ENCODE measurements around the gene ABCA10. TPM values are rescaled to one million over a fixed set of nuclear protein-coding genes. Genes with fewer than 3 reads are reported as not detected.

The ABCA10 gene
- total RNA-seq, 1 donor: 1.0 TPM

DNA sequence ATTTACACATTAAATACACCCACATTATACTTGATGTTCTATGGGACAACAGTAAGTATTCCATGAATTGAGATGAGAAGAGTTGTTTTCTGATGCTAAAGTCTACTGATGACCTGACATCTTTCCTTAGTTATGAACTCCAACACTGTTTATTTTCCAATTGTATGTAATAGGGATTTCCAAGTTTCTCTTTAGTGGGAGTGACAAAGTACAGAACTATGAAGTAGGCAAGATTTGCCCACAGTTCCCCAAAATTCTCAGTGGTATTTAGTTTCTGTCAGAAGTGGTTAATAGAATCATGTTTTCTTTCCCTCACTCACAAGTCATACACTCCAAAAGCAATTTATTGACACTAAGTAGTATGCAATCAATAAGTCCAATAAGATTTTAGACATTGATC lies 64.4 kb downstream of the ABCA10 start:
- Histone ChIP-seq H3K4me1 (ENCODE audit: insufficient read depth, low read length) (no peaks in the 10 kb centered on the region), H3K9me3 (ENCODE audit: low read depth, low read length) (no peaks in the 10 kb centered on the region), H3K4me3 (ENCODE audit: low read length) (no peak overlapping the region), H3K27me3 (ENCODE audit: insufficient read depth, low read length) (no peaks in the 10 kb centered on the region)

DNA sequence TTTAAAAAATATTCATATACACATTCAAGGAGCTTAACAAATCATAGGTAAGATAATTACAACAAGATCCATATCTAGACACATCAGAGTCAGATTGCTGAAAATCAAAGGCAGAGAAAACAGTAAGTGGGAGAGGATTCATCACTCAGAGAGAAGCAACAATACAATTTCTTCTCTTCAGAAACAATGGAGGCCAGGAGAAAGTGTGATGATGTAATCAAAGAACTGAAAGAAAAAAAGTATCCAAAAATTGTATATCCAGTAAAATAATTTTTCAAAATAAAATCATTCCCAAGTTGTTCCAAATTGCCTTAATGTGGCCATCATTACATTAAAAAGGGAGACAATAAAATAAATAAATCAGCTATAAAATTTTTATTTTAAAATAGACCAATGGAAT lies 69.2 kb downstream of the ABCA10 start:
- no peaks in the 10 kb centered on the region for H3K4me1 ChIP-seq (ENCODE audit: insufficient read depth, low read length)
- no peak overlapping the region for H3K4me3 ChIP-seq (ENCODE audit: low read length)
- H3K27me3 ChIP-seq (ENCODE audit: insufficient read depth, low read length): no peaks in the 10 kb centered on the region
- no peaks in the 10 kb centered on the region for H3K9me3 ChIP-seq (ENCODE audit: low read depth, low read length)

DNA sequence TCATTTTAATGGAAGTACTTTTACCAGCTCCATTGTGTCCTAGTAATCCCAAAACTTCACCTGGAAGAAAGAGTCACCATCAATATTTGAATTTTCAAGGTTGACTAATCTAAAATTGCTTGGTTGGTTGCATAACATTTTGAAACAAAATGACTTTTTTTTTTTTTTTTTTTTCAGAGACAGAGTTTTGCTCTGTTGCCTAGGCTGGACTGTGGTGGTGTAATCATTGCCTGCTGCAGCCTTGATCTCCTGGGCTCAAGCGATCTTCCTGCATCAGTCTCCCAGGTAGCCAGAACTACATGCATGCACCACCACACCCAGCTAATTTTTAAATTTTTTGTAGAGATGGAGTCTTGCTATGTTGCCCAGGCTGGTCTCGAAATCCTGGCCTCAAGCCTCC lies 74.4 kb downstream of the ABCA10 start:
- no peaks in the 10 kb centered on the region for H3K27me3 ChIP-seq (ENCODE audit: insufficient read depth, low read length)
- no peak overlapping the region for H3K4me3 ChIP-seq (ENCODE audit: low read length)
- H3K9me3 ChIP-seq (ENCODE audit: low read depth, low read length): no peaks in the 10 kb centered on the region
- H3K4me1 ChIP-seq (ENCODE audit: insufficient read depth, low read length): no peaks in the 10 kb centered on the region

DNA sequence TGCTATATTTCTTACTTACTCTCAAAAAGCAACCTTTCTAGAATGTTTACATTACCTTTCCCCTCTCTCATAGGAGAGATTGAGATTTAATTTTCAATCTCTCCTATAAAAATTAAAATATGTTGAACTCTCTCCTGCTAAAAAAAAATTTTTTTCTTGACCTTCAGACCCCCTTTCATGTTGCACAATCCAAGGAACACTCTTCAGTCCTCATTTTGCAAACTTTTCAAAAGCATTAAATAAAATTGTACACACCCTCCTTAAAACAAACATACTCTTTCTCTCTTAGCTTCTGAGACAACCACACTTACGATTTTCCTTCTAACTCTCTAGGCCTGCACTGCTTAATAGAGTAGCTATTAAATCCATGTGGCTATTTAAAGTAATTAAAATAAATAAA lies 78.3 kb downstream of the ABCA10 start:
- no peaks in the 10 kb centered on the region for H3K4me1 ChIP-seq (ENCODE audit: insufficient read depth, low read length)
- no peaks in the 10 kb centered on the region for H3K27me3 ChIP-seq (ENCODE audit: insufficient read depth, low read length)
- no peak overlapping the region for H3K4me3 ChIP-seq (ENCODE audit: low read length)
- H3K9me3 ChIP-seq (ENCODE audit: low read depth, low read length): no peaks in the 10 kb centered on the region

DNA sequence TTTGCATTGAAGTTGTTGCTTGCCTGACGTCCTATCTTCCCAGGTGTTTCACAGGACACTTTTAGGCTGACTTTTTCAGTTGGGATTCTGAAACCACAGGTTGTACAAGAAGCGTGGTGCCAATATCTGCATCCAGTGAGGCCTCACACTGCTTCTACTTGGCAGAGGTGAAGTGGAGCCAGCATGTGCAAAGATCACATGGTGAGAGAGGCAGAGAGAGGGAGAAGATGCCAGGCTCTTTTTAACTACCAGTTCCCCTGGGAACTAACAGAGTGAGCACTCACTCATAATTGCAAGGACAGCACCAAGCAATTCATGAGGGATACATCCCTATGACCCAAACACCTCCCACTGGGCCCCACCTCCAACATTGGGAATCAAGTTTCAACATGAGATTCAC lies 81.2 kb downstream of the ABCA10 start:
- H3K27me3 ChIP-seq (ENCODE audit: insufficient read depth, low read length): no peaks in the 10 kb centered on the region
- no peaks in the 10 kb centered on the region for H3K4me1 ChIP-seq (ENCODE audit: insufficient read depth, low read length)
- no peaks in the 10 kb centered on the region for H3K9me3 ChIP-seq (ENCODE audit: low read depth, low read length)
- H3K4me3 ChIP-seq (ENCODE audit: low read length): no peak overlapping the region

DNA sequence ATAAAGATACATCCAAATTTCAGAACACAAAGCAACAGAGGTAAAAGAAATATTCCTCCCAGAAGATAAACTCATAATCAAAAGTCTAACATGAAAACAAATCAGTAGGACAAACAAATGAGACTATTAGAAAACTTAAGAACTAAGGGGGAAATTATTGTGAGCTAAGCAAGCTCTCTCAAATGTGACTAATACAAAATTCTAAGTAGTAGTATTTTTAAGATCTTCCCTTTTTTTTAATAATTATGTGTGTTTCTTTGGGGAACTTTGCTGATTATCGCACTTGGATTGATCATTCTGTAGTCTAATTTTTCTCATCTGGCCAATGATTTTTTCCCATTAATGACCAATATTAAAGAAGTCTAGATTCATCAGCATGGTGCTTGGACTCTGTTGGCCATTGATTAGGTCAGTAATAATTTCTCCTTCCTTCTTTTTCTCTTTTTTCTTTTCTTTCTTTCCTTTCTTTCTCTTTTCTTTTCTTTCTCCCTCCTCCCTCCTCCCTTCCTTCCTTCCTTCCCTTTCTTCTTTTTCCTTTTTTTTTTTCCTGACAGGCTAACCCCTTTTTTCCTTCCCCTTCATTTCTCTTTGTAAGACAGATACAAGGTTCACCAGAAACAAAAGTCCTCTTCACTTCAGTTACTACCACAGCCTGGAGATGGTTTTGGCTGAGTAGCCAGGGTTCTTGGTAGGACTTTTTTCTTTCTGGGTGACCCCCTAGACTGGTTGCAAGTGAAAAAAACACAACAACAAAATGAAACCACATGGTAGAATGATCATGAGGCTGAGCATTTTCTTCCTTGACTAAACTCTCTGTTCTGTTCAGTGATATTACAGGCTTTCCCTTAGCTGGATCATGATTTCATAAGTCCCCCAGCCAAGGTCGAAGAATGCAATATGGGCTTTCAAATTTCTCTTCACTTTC lies 84.0 kb downstream of the ABCA10 start:
- Histone ChIP-seq H3K4me3 (ENCODE audit: low read length) (no peak overlapping the region), H3K27me3 (ENCODE audit: insufficient read depth, low read length) (no peaks in the 10 kb centered on the region), H3K9me3 (ENCODE audit: low read depth, low read length) (no peaks in the 10 kb centered on the region), H3K4me1 (ENCODE audit: insufficient read depth, low read length) (no peaks in the 10 kb centered on the region)

DNA sequence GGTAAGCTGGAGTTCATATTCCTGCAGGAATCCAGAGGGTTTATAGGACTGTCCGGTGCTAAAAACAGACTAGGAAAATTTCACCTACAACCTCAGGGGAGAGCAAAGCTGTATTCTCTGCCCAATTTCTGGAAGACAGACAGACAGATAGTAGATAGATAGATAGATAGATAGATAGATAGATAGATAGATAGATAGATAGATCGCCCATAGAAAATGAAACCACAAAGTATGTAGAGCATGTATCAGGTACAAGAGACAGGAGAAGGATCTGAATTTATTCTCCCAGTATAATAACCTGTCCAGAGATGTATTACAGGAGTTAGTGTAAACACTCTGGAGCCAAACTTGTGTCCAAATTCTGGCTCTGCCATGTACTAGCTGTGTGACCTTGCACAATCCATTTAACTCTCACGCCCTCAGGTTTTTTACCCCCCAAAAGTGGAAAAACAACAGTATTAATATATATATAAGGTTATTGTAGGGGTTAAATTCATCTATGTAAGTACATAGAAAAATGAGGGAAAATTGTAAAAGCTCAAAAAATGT lies 84.9 kb downstream of the ABCA10 start:
- H3K4me1 ChIP-seq (ENCODE audit: insufficient read depth, low read length): no peaks in the 10 kb centered on the region
- H3K9me3 ChIP-seq (ENCODE audit: low read depth, low read length): no peaks in the 10 kb centered on the region
- H3K27me3 ChIP-seq (ENCODE audit: insufficient read depth, low read length): no peaks in the 10 kb centered on the region
- no peak overlapping the region for H3K4me3 ChIP-seq (ENCODE audit: low read length)

DNA sequence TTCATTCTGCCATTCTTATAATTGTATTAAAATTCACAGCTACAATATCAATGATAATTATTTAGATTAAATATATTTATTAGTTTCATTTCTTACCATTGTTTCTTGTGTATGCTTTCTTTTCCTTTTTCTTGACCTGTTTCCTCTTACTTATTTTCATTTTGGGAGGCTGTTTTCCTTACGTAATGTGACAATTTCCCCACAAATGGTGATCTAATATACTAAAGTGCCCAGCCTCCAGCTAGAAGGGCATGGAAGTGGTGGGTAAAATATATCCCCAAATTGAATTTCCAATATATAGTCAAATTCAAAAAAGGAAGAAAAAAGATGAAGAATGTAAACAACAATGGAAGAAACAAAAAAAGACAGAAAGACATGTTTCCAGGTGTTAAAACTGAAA lies 85.5 kb downstream of the ABCA10 start:
- Histone ChIP-seq H3K4me3 (ENCODE audit: low read length) (no peak overlapping the region), H3K27me3 (ENCODE audit: insufficient read depth, low read length) (no peaks in the 10 kb centered on the region), H3K9me3 (ENCODE audit: low read depth, low read length) (no peaks in the 10 kb centered on the region), H3K4me1 (ENCODE audit: insufficient read depth, low read length) (no peaks in the 10 kb centered on the region)

DNA sequence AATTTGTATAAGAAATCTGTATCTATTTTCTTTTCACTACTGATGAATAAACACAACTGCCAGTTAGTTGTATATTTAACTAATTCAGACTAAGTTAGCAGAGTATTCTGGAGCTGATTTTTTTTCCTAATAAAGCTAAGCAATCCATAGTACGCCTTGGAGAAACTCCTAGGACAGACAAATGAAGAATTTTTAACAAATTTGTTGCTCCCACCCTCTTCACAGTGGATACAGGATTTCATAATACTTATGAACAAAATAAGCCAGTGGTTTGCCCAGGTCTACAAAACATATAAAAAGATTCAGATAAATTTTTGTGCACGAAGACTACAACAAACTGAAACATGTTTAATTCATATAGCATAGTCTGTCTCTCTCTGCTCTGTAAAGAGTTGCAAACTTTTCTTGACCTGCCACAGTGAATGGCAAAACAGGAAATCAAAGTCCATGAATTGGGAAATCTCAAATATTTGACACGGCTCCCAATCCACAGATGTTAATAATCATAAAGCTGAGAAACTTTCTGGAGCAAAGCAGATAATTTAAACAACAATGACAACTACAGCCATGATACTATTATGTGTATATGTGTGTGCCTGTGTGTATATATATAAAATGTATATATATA lies 86.3 kb downstream of the ABCA10 start:
- Histone ChIP-seq H3K4me1 (ENCODE audit: insufficient read depth, low read length) (no peaks in the 10 kb centered on the region), H3K4me3 (ENCODE audit: low read length) (no peak overlapping the region), H3K27me3 (ENCODE audit: insufficient read depth, low read length) (no peaks in the 10 kb centered on the region), H3K9me3 (ENCODE audit: low read depth, low read length) (no peaks in the 10 kb centered on the region)

DNA sequence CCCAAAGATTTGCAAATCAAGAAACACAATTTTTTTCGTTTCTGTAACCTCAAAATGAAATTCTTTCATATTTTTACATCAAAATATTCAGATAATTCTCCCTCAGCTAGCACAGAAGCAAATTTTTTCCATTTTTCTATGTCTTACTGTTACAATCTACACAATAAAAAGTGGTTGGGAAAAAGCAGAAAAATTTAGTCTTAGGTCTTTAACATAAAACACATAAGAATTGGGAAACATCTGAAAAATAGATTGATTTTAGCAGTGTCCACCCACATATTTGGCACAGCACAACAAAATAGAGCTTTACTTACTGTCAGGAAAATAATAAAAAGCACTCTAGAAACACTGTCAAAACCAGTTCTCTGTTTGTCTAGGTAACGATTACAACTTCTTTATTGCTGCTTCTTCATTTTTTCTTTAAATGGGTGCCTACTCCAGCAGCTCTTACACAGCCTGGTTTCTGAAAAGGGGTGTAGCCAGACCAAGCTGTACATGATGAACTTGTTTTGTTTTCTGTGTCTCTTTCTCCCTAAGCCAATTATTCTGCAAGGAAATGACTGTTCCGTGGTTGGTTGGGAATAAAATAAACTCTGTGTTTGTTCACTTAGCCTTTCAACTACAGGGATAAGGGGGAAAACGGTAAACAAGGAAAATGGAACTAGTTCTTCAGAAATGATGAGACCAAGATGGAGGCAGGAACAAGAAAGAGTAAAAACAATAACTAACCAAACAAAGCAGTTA lies 87.0 kb downstream of the ABCA10 start, which contains the start of gene ABCA6:
ABCA6 (minus strand) TSS at position 465 of the 744 bp plus-strand sequence. CDS start 1,192 bp downstream, outside the sequence.
- no peaks in the 10 kb centered on the region for H3K9me3 ChIP-seq (ENCODE audit: low read depth, low read length)
- H3K4me1 ChIP-seq (ENCODE audit: insufficient read depth, low read length): no peaks in the 10 kb centered on the region
- H3K4me3 ChIP-seq (ENCODE audit: low read length): no peak within 1 kb of the TSS
- no peaks in the 10 kb centered on the region for H3K27me3 ChIP-seq (ENCODE audit: insufficient read depth, low read length)

DNA sequence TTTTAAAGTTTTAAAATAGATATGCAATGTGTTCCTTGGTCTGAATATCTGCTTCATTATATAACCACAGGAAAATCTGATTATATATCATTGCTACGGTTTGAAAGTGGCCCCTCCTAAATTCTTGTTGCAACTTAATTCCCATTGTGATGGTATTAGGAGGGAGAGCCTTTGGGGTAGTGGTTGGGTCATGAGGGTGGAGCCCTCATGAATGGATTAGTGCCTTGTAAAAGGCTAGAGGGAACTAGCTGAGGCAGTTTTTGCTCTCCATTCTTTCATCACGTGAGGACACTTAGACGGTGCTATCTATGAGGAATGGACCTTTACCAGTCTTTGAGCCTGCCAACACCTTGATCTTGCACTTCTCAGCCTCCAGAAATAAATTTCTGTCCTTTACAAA lies 94.5 kb downstream of the ABCA10 start:
- H3K4me1 ChIP-seq (ENCODE audit: insufficient read depth, low read length): no peaks in the 10 kb centered on the region
- H3K9me3 ChIP-seq (ENCODE audit: low read depth, low read length): no peaks in the 10 kb centered on the region
- H3K4me3 ChIP-seq (ENCODE audit: low read length): no peak overlapping the region
- no peaks in the 10 kb centered on the region for H3K27me3 ChIP-seq (ENCODE audit: insufficient read depth, low read length)

DNA sequence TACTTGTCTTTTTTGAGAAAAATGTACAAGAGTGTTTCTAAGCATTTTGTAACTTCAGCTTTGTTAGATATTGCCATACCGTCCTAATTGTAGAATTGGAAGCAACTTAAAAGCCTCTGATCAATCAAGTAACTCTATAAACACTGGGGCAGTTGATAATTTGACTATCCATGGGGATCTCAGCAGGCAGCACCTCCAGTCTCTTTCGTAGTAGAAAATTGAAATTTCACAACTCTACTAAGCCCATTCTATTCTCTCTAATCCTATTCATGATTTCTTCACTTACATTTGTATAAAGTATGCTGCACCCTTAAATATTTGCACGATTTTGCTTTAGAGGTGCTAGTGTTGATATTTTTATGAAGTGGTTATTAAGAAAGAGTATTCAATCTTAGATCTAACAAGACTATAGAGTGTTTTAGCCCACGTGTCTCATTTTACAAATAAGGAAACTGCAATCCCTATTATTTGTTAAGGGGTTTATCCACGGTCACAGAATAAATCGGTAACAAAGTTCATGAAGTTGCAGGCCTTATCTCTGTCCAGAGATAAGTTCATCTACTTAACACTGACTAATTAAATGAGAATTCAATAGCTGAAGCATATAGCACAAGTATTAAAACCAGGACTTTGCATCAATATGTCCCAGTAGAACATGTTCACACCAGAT lies 97.9 kb downstream of the ABCA10 start:
- no peaks in the 10 kb centered on the region for H3K4me1 ChIP-seq (ENCODE audit: insufficient read depth, low read length)
- no peaks in the 10 kb centered on the region for H3K27me3 ChIP-seq (ENCODE audit: insufficient read depth, low read length)
- H3K4me3 ChIP-seq (ENCODE audit: low read length): no peak overlapping the region
- H3K9me3 ChIP-seq (ENCODE audit: low read depth, low read length): no peaks in the 10 kb centered on the region

DNA sequence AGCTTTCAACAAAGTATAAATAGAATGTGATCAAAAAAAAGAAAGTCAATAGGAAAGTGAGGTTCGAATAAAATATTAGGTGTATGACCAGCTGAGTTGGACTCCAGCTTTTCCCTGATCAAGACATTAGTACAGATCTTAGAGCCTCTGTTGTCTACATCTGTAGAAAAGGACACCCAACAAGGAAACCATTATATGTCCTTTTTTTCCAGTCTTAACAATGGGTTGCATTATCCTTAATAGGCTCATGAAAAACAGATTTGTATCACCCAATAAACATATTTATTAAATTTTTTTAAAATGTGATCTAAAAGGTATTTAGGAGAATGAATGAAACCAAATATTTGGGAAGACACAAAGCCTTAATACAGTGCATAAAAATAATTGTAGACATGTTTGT lies 105.0 kb downstream of the ABCA10 start:
- no peaks in the 10 kb centered on the region for H3K4me1 ChIP-seq (ENCODE audit: insufficient read depth, low read length)
- H3K27me3 ChIP-seq (ENCODE audit: insufficient read depth, low read length): no peaks in the 10 kb centered on the region
- H3K9me3 ChIP-seq (ENCODE audit: low read depth, low read length): no peaks in the 10 kb centered on the region
- H3K4me3 ChIP-seq (ENCODE audit: low read length): no peak overlapping the region

DNA sequence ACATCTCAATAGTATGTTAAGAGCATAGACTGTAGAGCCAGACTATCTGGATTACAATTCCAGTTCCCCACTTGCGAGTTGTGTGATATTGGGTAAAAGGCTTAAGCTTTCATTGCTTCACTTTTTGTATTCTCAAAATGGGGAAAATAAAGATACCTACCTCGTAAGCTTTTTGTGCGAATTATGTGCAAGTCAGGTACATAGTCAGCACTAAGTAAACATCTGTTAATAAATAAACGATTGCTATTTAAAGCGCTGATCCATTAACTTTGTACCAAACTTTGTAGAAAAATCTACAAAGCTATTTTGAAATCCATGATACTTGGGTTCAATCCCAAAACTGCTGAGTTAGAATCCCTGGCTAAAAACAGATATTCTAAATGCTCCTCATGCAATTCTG lies 106.6 kb downstream of the ABCA10 start:
- H3K27me3 ChIP-seq (ENCODE audit: insufficient read depth, low read length): no peaks in the 10 kb centered on the region

More for the DNA sequence above, 106.6 kb downstream of the ABCA10 start:
- Histone ChIP-seq H3K9me3 (ENCODE audit: low read depth, low read length) (no peaks in the 10 kb centered on the region), H3K4me1 (ENCODE audit: insufficient read depth, low read length) (peaks cover 5% of the 10 kb centered on the region), H3K4me3 (ENCODE audit: low read length) (no peak overlapping the region)
